Heart right ventricle (tissue), 16 donors: ENCODE measurements around the gene SMURF1. TPM values are rescaled to one million over a fixed set of nuclear protein-coding genes. Genes with fewer than 3 reads are reported as not detected.

ENCODE experiments used
- ATAC-seq, 8 donors: fragments of 200-7000 bp; cut with Tn5 transposase; one replicate each; pipeline ENCODE4 v1.9.1; 2020; ENCODE audit warnings: mild to moderate bottlenecking in 8 of 8, moderate library complexity in 8 of 8, moderate number of reproducible peaks in 1 of 8
- DNase-seq, 2 donors: peaks; one replicate each; pipeline ENCODE4 v3.0.0-alpha.2; 2020
- H3K27ac ChIP-seq, 10 donors: fragments of 200-600 bp; sonication (generic) in 2 of 10; one replicate each; pipeline versions ENCODE4 v1.5.0 to v1.8.0; 2020 to 2022; ENCODE audit warnings: mild to moderate bottlenecking in 3 of 10
- H3K27me3 ChIP-seq, 7 donors: fragments of 200-600 bp; one replicate each; pipeline ENCODE4 v1.8.0; 2021 to 2022; ENCODE audit warnings: mild to moderate bottlenecking in 2 of 7
- H3K36me3 ChIP-seq, 9 donors: fragments of 200-600 bp; sonication (generic) in 1 of 9; one replicate each; pipeline versions ENCODE4 v1.5.0 to v1.8.0; 2020 to 2022; ENCODE audit warnings: mild to moderate bottlenecking in 2 of 9
- H3K4me1 ChIP-seq, 9 donors: fragments of 200-600 bp; sonication (generic) in 1 of 9; one replicate each; pipeline versions ENCODE4 v1.5.0 to v1.8.0; 2020 to 2022; ENCODE audit warnings: mild to moderate bottlenecking in 4 of 9
- H3K4me3 ChIP-seq, 10 donors: fragments of 200-600 bp; sonication (generic) in 2 of 10; one replicate each; pipeline versions ENCODE4 v1.5.0 to v1.8.0; 2020 to 2022; ENCODE audit warnings: mild to moderate bottlenecking in 7 of 10, moderate library complexity in 2 of 10
- H3K9me3 ChIP-seq, 11 donors: fragments of 200-600 bp in 10 of 11; sonication (generic) in 2 of 11; one replicate each; pipeline versions ENCODE4 v1.5.0 to v1.8.0; 2013 to 2022; ENCODE audit warnings: mild to moderate bottlenecking in 2 of 11, control low read depth in 1 of 11, moderate library complexity in 1 of 11
- CTCF ChIP-seq, 9 donors: fragments of 200-600 bp; sonication (generic) in 2 of 9; IDR thresholded peaks; one replicate each; pipeline versions ENCODE4 v1.5.0 to v1.8.0; 2021 to 2022; ENCODE audit warnings: antibody characterized with exemption in 9 of 9, mild to moderate bottlenecking in 5 of 9, moderate library complexity in 1 of 9
- WGBS, 2 donors: extraction: QIAGEN DNeasy Blood & Tissue Kit; methylation state at CpG; one replicate each; pipeline ENCODE4 v1.1.7; 2013; ENCODE audit warnings: inconsistent platforms in 1 of 2; 5-methylcytosine and 5-hydroxymethylcytosine counted together
- intact Hi-C, 10 donors: fragments of 100-400 bp; cut with DNase I; formaldehyde crosslinking; loops; one replicate each; pipeline versions ENCODE4 v1.11.1 to v1.14.2; 2022
- polyA plus RNA-seq, 2 donors: library from polyadenylated mRNA; stranded (reverse); fragments of 200-250 nt; gene quantifications; one replicate each; pipeline ENCODE4 v1.2.3, GENCODE V29; 2013
- total RNA-seq, 10 donors: library from RNA; stranded (reverse); fragmentation: NEBNext Ultra II Directional in 3 of 10; extraction: Animal tissue kit (Norgen Biotek cat#: 25700) in 3 of 10; gene quantifications; one replicate each; pipeline versions ENCODE4 v1.2.1 to v1.2.4, GENCODE V29; 2021 to 2023
- donor health status: Arrhythmogenic right ventricular cardiomyopathy.
- donor health status: ischemic (EF 13 %, LVEDD 7.1; RV severe dilation, severe dysfunction).
- donor health status: healthy with polysubstance abuse.
- donor health status: DM: no; HTN: yes; CAD: no.
- donor health status: DM: no; HTN: no; CAD: no.
- donor health status: ischemic (EF 25% LVEDD 6.9; RV normal size, moderate dysfunction).
- donor health status: ischemic (EF 25% LVEDD 5.7; RV mildly dilated, moderate dysfunction).
- donor health status: healthy.
- donor health status: DM: yes; HTN: yes; CAD: no.
- donor health status: Ischemic cardiomyopathy.
- donor health status: ischemic (EF 35%, LVEDD 5.7; RV mildly dilated, moderate dysfunction).
- donor health status: nonischemic (EF 11% LVEDD 7.7; RV severe dilation, severe dysfunction).
- donor health status: DM: yes; HTN: yes; CAD: no.
- donor health status: PGD.
- donor health status: ischemic (EF 29% LVEDD 5.4; RV normal size, mild dysfunction).
- donor health status: nonischemic (EF 23%, LVEDD 6.1; RV moderate dilation, normal function).

Gene SMURF1
- total and polyA plus RNA-seq, 12 donors: 4.2 to 14.7 (median 10.8) TPM

DNA sequence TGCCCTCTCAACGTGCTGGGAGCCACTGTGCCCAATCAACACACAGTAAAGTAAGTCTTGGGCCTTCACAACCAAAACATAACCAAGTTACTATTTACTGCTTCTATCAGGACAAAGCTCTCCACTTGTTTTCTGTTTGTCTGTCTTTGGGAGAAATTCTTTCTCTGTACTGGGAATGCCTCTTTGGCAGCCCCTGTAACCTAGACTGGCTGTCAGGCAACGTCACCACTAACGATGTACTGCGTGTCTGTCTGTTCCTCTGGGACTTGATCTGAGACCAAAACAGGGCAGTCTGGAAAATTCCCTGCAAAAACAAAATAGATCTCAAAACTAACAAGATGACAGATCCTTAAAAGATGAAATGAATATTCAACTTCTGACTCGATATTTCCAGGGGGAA, 113.0 kb downstream of the SMURF1 start:
- Histone ChIP-seq H3K4me3 (no peak overlapping the region), H3K4me1 (peaks cover 0 to 32% (median 19%) of the 10 kb centered on the region in 9 donors), H3K27me3 (no peaks in the 10 kb centered on the region), H3K36me3 (peaks cover 10 to 89% (median 73%) of the 10 kb centered on the region in 9 donors), H3K27ac (peak overlapping the region; percentile 61 to 82 (median 72)), H3K9me3 (peaks cover 0 to 6% (median 0%) of the 10 kb centered on the region in 11 donors)
- no peak for TF ChIP-seq CTCF (IDR thresholded peaks at IDR 0.05)
- peak in 7 of 8 donors; percentile 34 to 81 (median 76) for ATAC-seq
- peak in 1 of 2 donors; percentile 66 for DNase-seq
- WGBS, 2 donors: 63 to 77% methylated on average over 5 of the region's 5 CpGs
- intact Hi-C loops: no loop called here

- TF ChIP-seq CTCF (IDR thresholded peaks at IDR 0.05): no peak
- Histone ChIP-seq H3K27ac (peak overlapping the region; percentile 61 to 82 (median 72)), H3K36me3 (peaks cover 8 to 84% (median 69%) of the 10 kb centered on the region in 9 donors), H3K9me3 (peaks cover 0 to 6% (median 0%) of the 10 kb centered on the region in 11 donors), H3K27me3 (no peaks in the 10 kb centered on the region), H3K4me1 (peaks cover 0 to 32% (median 19%) of the 10 kb centered on the region in 9 donors), H3K4me3 (no peak overlapping the region)
- DNase-seq (no peak), ATAC-seq (peak in 1 of 8 donors; percentile 33)
- intact Hi-C loops: no loop called here
- 94 to 97% methylated on average over 6 of the region's 6 CpGs for WGBS, 2 donors
These were observed 113.5 kb downstream of the SMURF1 start for GRCh38 chr7:99030457-99030856.

GRCh38 chr7:99029466-99030435, 114.2 kb downstream of the SMURF1 start:
- 80 to 82% methylated on average over 9 of the region's 9 CpGs for WGBS, 2 donors
- ATAC-seq: no peak
- no peaks in the 10 kb centered on the region for H3K27me3 ChIP-seq
- no peak for DNase-seq
- peaks cover 0 to 6% (median 0%) of the 10 kb centered on the region in 11 donors for H3K9me3 ChIP-seq
- intact Hi-C loops: no loop called here
- H3K27ac ChIP-seq: peak overlapping the region; percentile 61 to 82 (median 72)
- no peak for TF ChIP-seq CTCF (IDR thresholded peaks at IDR 0.05)
- H3K4me3 ChIP-seq: no peak overlapping the region
- H3K36me3 ChIP-seq: peaks cover 4 to 77% (median 62%) of the 10 kb centered on the region in 9 donors
- H3K4me1 ChIP-seq: peaks cover 0 to 32% (median 19%) of the 10 kb centered on the region in 9 donors

DNA sequence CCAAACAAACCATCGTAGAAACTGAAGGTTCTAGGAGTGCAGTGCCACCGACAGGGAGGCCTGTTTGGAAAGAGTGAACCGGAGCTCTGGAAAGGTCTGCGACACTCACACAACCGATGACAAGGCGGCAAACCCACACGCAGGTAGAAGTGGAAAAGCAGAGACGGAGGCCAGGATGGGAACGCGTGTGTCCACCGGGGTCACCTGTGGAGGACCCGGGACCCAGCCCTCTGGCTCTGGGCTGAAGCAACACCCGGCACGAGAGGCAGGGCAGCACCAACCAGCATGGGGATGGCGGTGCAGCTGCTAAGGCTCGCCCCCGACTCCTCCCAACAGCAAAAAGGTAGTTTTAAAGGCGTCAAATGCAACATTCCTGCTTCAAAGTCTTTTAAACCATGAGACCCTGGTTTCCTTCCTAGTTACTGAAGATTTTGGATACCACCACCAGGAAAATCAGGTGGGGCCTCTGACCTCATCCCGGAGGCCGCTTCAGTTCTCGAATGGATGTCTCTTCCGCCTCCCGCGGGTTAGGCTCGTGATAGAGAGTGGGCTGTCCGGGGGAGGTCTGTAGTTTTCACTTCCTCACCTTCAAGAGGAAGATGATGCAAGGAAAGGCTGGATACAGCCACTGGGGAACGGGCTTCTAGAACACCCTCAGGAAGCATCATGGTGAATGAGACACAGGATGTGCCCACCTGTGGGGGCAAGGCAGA, 115.5 kb downstream of the SMURF1 start:
- WGBS, 2 donors: 90 to 91% methylated on average over 27 of the region's 27 CpGs
- TF ChIP-seq CTCF (IDR thresholded peaks at IDR 0.05): no peak
- ATAC-seq: peak in 1 of 8 donors; percentile 38
- DNase-seq: no peak
- Histone ChIP-seq H3K27me3 (no peaks in the 10 kb centered on the region), H3K36me3 (peaks cover 0 to 64% (median 50%) of the 10 kb centered on the region in 9 donors), H3K27ac (peak overlapping the region in 5 of 10 donors; percentile 37 to 76 (median 63)), H3K4me1 (peaks cover 0 to 39% (median 19%) of the 10 kb centered on the region in 9 donors), H3K4me3 (no peak overlapping the region), H3K9me3 (peaks cover 0 to 6% (median 0%) of the 10 kb centered on the region in 11 donors)
- intact Hi-C loops: no loop called here
